D721Med (cell line): ENCODE results near the gene EPN2.

ENCODE experiments used
- DNase-seq: peaks from one replicate; pipeline ENCODE4 v3.0.0; 2011; ENCODE audit warnings: low spot score; ENCODE audit not compliant: insufficient read length
- FAIRE-seq: peaks from 2 replicates; lab custom pipeline; 2011; peaks lifted over from hg19 to GRCh38; lab: Jason Lieb, UNC
- CTCF ChIP-seq: IDR thresholded peaks from 2 replicates; pipeline ENCODE4 v1.5.1; 2012; ENCODE audit warnings: mild to moderate bottlenecking, control low read depth; ENCODE audit not compliant: insufficient read depth; ENCODE audit errors: missing control alignments

Gene EPN2

GRCh38 chr17:19354748-19355147, 117.6 kb downstream of the EPN2 start:
- no peak for DNase-seq
- no peak for TF ChIP-seq CTCF
- FAIRE-seq, result no peak

- FAIRE-seq, result no peak
- no peak for TF ChIP-seq CTCF
- no peak for DNase-seq
Measured at GRCh38 chr17:19357351-19357750, 120.2 kb downstream of the EPN2 start.

- DNase-seq (no peak), FAIRE-seq (no peak)
- TF ChIP-seq CTCF, result no peak
Measured at GRCh38 chr17:19357761-19358160, 120.6 kb downstream of the EPN2 start.

- FAIRE-seq, result no peak
- DNase-seq, result no peak
- no peak for TF ChIP-seq CTCF
Measured at GRCh38 chr17:19359151-19359550, 122.0 kb downstream of the EPN2 start.

- DNase-seq, result no peak
- TF ChIP-seq CTCF, result no peak
- FAIRE-seq, result no peak
Measured at GRCh38 chr17:19359856-19360255, 122.7 kb downstream of the EPN2 start.

GRCh38 chr17:19360772-19361171, 123.6 kb downstream of the EPN2 start:
- FAIRE-seq (no peak), DNase-seq (no peak)
- no peak for TF ChIP-seq CTCF

- FAIRE-seq (no peak), DNase-seq (no peak)
- TF ChIP-seq CTCF, result no peak
Measured at GRCh38 chr17:19361326-19361725, 124.2 kb downstream of the EPN2 start.
